ENCODE measurements around the gene KLHL10. TPM values are rescaled to one million over a fixed set of nuclear protein-coding genes. Genes with fewer than 3 reads are reported as not detected.
"Not testable (repeated sequence)": the region's sequence is repeated elsewhere in the genome, so short reads cannot be mapped to it uniquely, and the experiment has no call there.

Gene KLHL10
- total RNA-seq, 1 experiment from 2014 or later, result 0.05 TPM

- no peak for DNase-seq (ENCODE audit: extremely low read depth, low read depth)
Measured at GRCh38 chr17:41848788-41849187, 11.2 kb downstream of the KLHL10 start.

GRCh38 chr17:41849251-41849990 lies 11.8 kb downstream of the KLHL10 start:
- no peak for DNase-seq (ENCODE audit: extremely low read depth, low read depth)

GRCh38 chr17:41851382-41851781 lies 13.8 kb downstream of the KLHL10 start:
- not testable (repeated sequence) for DNase-seq (ENCODE audit: extremely low read depth, low read depth)

GRCh38 chr17:41860254-41860931 lies 22.8 kb downstream of the KLHL10 start:
- no peak for DNase-seq (ENCODE audit: extremely low read depth, low read depth)

GRCh38 chr17:41863074-41863848 lies 25.6 kb downstream of the KLHL10 start:
- DNase-seq (ENCODE audit: extremely low read depth, low read depth), result no peak

GRCh38 chr17:41864498-41864835 lies 26.8 kb downstream of the KLHL10 start:
- DNase-seq (ENCODE audit: extremely low read depth, low read depth), result no peak

- DNase-seq (ENCODE audit: extremely low read depth, low read depth), result peak; percentile 86
Measured at GRCh38 chr17:41864836-41865595, 27.4 kb downstream of the KLHL10 start, which contains the start of gene KLHL11. KLHL11 (minus strand) TSS chr17:41865423; CDS start chr17:41865370, 53 bp downstream.

- no peak for DNase-seq (ENCODE audit: extremely low read depth, low read depth)
Measured at GRCh38 chr17:41865596-41865893, 27.9 kb downstream of the KLHL10 start.

GRCh38 chr17:41868568-41868967 lies 30.9 kb downstream of the KLHL10 start:
- no peak for DNase-seq (ENCODE audit: extremely low read depth, low read depth)

- no peak for DNase-seq (ENCODE audit: extremely low read depth, low read depth)
Measured at GRCh38 chr17:41869426-41869825, 31.8 kb downstream of the KLHL10 start.

GRCh38 chr17:41870097-41870496 lies 32.5 kb downstream of the KLHL10 start:
- no peak for DNase-seq (ENCODE audit: extremely low read depth, low read depth)

GRCh38 chr17:41870627-41871026 lies 33.0 kb downstream of the KLHL10 start:
- DNase-seq (ENCODE audit: extremely low read depth, low read depth), result no peak

GRCh38 chr17:41871789-41872188 lies 34.2 kb downstream of the KLHL10 start:
- DNase-seq (ENCODE audit: extremely low read depth, low read depth), result no peak

- no peak for DNase-seq (ENCODE audit: extremely low read depth, low read depth)
Measured at GRCh38 chr17:41873559-41874292, 36.1 kb downstream of the KLHL10 start.

GRCh38 chr17:41874293-41874670 lies 36.7 kb downstream of the KLHL10 start:
- not testable (repeated sequence) for DNase-seq (ENCODE audit: extremely low read depth, low read depth)

GRCh38 chr17:41880130-41880529 lies 42.5 kb downstream of the KLHL10 start:
- no peak for DNase-seq (ENCODE audit: extremely low read depth, low read depth)

GRCh38 chr17:41882756-41883155 lies 45.1 kb downstream of the KLHL10 start:
- DNase-seq (ENCODE audit: extremely low read depth, low read depth), result no peak

- DNase-seq (ENCODE audit: extremely low read depth, low read depth), result no peak
Measured at GRCh38 chr17:41885733-41886132, 48.1 kb downstream of the KLHL10 start.

- no peak for DNase-seq (ENCODE audit: extremely low read depth, low read depth)
Measured at GRCh38 chr17:41888332-41888965, 50.8 kb downstream of the KLHL10 start.

Data from NCI-H460 (cell line).